Neural cell (in vitro differentiated cells): ENCODE data around the gene GOLGA2.

Experiments used
- CTCF ChIP-seq: fragments of 450-650 bp; IDR thresholded peaks from 2 replicates; pipeline ENCODE4 v1.5.1; 2014; ENCODE audit warnings: antibody characterized with exemption, mild to moderate bottlenecking, moderate library complexity; ENCODE audit not compliant: poor library complexity, severe bottlenecking
- EP300 ChIP-seq: fragments of 450-650 bp; conservative IDR thresholded peaks from 2 replicates; pipeline ENCODE4 v1.6.1; 2014; ENCODE audit warnings: antibody characterized with exemption, mild to moderate bottlenecking, moderate library complexity; ENCODE audit not compliant: poor library complexity, severe bottlenecking
- POLR2AphosphoS5 ChIP-seq: IDR thresholded peaks from 2 replicates; pipeline ENCODE4 v1.6.1; 2012
- SMC3 ChIP-seq: fragments of 450-650 bp; conservative IDR thresholded peaks from 2 replicates; pipeline ENCODE4 v1.6.1; 2014; ENCODE audit warnings: antibody characterized with exemption, mild to moderate bottlenecking, moderate library complexity; ENCODE audit not compliant: poor library complexity
- TAF1 ChIP-seq: IDR thresholded peaks from 2 replicates; pipeline ENCODE4 v1.6.1; 2012; ENCODE audit warnings: low read depth

- TF ChIP-seq POLR2AphosphoS5 (no peak), CTCF (no peak), SMC3 (no peak), EP300 (no peak), TAF1 (no peak)
Measured at GRCh38 chr9:128216781-128217553, 58.8 kb downstream of the GOLGA2 start.
